GM23338 (cell line): Measurements from ENCODE around the gene ZNF587B.

Source experiments
- CREB1 ChIP-seq: fragments of 250-450 bp; sonication (Bioruptor Pico); IDR thresholded peaks from 2 replicates; pipeline ENCODE4 v1.5.0; 2020; ENCODE audit warnings: low read depth, mild to moderate bottlenecking, moderate library complexity
- CTCF ChIP-seq, 2 experiments: fragments of 200-600 bp in 1 of 2; sonication (generic) in 1 of 2; conservative IDR thresholded peaks; 2 replicates each; pipeline versions ENCODE4 v1.5.1 to v1.6.1; 2016 to 2017; ENCODE audit warnings: antibody characterized with exemption in 2 of 2, low read depth in 2 of 2, mild to moderate bottlenecking in 2 of 2, moderate library complexity in 1 of 2
- EZH2 ChIP-seq: fragments of 200-600 bp; sonication (generic); IDR thresholded peaks from one replicate; pipeline ENCODE4 v1.8.0; 2017; ENCODE audit warnings: antibody characterized with exemption, mild to moderate bottlenecking, low read depth; ENCODE audit not compliant: unreplicated experiment
- EZH2phosphoT487 ChIP-seq: fragments of 200-600 bp; sonication (generic); IDR thresholded peaks from one replicate; pipeline ENCODE4 v1.8.1; 2018; ENCODE audit warnings: antibody characterized with exemption; ENCODE audit not compliant: unreplicated experiment
- JUNB ChIP-seq: IDR thresholded peaks from one replicate; pipeline ENCODE4 v1.6.1; 2016; ENCODE audit warnings: antibody characterized with exemption; ENCODE audit not compliant: unreplicated experiment
- POLR2AphosphoS5 ChIP-seq: IDR thresholded peaks from 2 replicates; pipeline ENCODE4 v1.6.1; 2016; ENCODE audit warnings: antibody characterized with exemption, low read depth
- REST ChIP-seq: IDR thresholded peaks from one replicate; pipeline ENCODE4 v1.6.1; 2018; ENCODE audit warnings: antibody characterized with exemption; ENCODE audit not compliant: unreplicated experiment
- STAT1 ChIP-seq: IDR thresholded peaks from one replicate; pipeline ENCODE4 v1.6.1; 2016; ENCODE audit warnings: antibody characterized with exemption; ENCODE audit not compliant: unreplicated experiment
- ZNF114 ChIP-seq: fragments of 250-450 bp; sonication (Bioruptor Pico); IDR thresholded peaks from 2 replicates; pipeline ENCODE4 v1.5.0; 2020; ENCODE audit warnings: mild to moderate bottlenecking, moderate library complexity
- ZNF462 ChIP-seq: fragments of 250-450 bp; sonication (Bioruptor Pico); IDR thresholded peaks from 2 replicates; pipeline ENCODE4 v1.5.0; 2020; ENCODE audit warnings: mild to moderate bottlenecking, moderate library complexity

- TF ChIP-seq EZH2phosphoT487 (no peak), CTCF (conservative IDR thresholded peaks at IDR 0.05; ENCODE audit: low read depth in 2 of 2) (no peak), POLR2AphosphoS5 (no peak), EZH2 (no peak), ZNF114 (CRISPR knock-in tag) (no peak), STAT1 (no peak), JUNB (no peak), CREB1 (CRISPR knock-in tag) (no peak), REST (no peak), ZNF462 (CRISPR knock-in tag) (no peak)
Observed at GRCh38 chr19:57786906-57787305, 43.2 kb upstream of the ZNF587B start.
